ENCODE data around the gene PAXX.

GRCh38 chr9:136981588-136982231 is 10.5 kb upstream of the PAXX start:
- TF ChIP-seq CTCF (IDR thresholded peaks at IDR 0.05 in 2 of 3, conservative IDR thresholded peaks at IDR 0.05 in 1 of 3; ENCODE audit: borderline replicate concordance in 1 of 3, insufficient read depth in 1 of 3, low read depth in 2 of 3, low read length in 2 of 3) (no peak), POLR2A (IDR thresholded peaks at IDR 0.05; ENCODE audit: borderline replicate concordance, extremely low read depth, insufficient read depth, insufficient read length) (no peak), ZFX (IDR thresholded peaks at IDR 0.05) (no peak)

All from HCT116 (cell line).